GM23248 (cell line): ENCODE measurements around the gene SURF4. TPM values are rescaled to one million over a fixed set of nuclear protein-coding genes. Genes with fewer than 3 reads are reported as not detected.

Experiments
- DNase-seq: peaks from one replicate; pipeline ENCODE4 v3.0.0-alpha.2; 2015
- H2AFZ ChIP-seq: fragments of 200-600 bp; sonication (generic); 2 replicates; pipeline ENCODE4 v1.6.1; 2016; ENCODE audit warnings: antibody characterized with exemption
- H3F3A ChIP-seq: fragments of 200-600 bp; sonication (generic); 2 replicates; pipeline ENCODE4 v1.6.1; 2016; ENCODE audit warnings: mild to moderate bottlenecking, antibody characterized with exemption, mixed run types; ENCODE audit not compliant: insufficient read depth
- H3K27ac ChIP-seq: fragments of 200-600 bp; sonication (generic); 2 replicates; pipeline ENCODE4 v1.5.1; 2016; ENCODE audit warnings: mild to moderate bottlenecking
- H3K27me3 ChIP-seq: fragments of 200-600 bp; sonication (generic); replicated peaks from 2 replicates; pipeline ENCODE4 v1.6.1; 2016; ENCODE audit warnings: mild to moderate bottlenecking; ENCODE audit not compliant: insufficient read depth
- H3K36me3 ChIP-seq: fragments of 200-600 bp; sonication (generic); 2 replicates; pipeline ENCODE4 v1.6.1; 2016; ENCODE audit warnings: low read depth, mild to moderate bottlenecking
- H3K4me1 ChIP-seq: fragments of 200-600 bp; sonication (generic); 2 replicates; pipeline ENCODE4 v1.6.1; 2016; ENCODE audit warnings: mild to moderate bottlenecking; ENCODE audit not compliant: insufficient read depth
- H3K4me2 ChIP-seq: fragments of 200-600 bp; sonication (generic); one replicate; pipeline ENCODE4 v1.6.1; 2016; ENCODE audit warnings: mild to moderate bottlenecking; ENCODE audit not compliant: unreplicated experiment
- H3K4me3 ChIP-seq: fragments of 200-600 bp; sonication (generic); 2 replicates; pipeline ENCODE4 v1.5.1; 2016; ENCODE audit warnings: mild to moderate bottlenecking
- H3K79me2 ChIP-seq: fragments of 200-600 bp; sonication (generic); 2 replicates; pipeline ENCODE4 v1.6.1; 2016; ENCODE audit warnings: mild to moderate bottlenecking; ENCODE audit not compliant: insufficient read depth
- H3K9ac ChIP-seq: fragments of 200-600 bp; sonication (generic); 2 replicates; pipeline ENCODE4 v1.6.1; 2016; ENCODE audit warnings: mild to moderate bottlenecking
- H3K9me2 ChIP-seq: fragments of 200-600 bp; sonication (generic); 2 replicates; pipeline ENCODE4 v1.6.1; 2016; ENCODE audit warnings: mixed run types, mild to moderate bottlenecking, moderate library complexity; ENCODE audit not compliant: insufficient read depth
- H3K9me3 ChIP-seq: fragments of 200-600 bp; sonication (generic); one replicate; pipeline ENCODE4 v1.6.1; 2017; ENCODE audit warnings: low read depth
- H4K20me1 ChIP-seq: fragments of 200-600 bp; sonication (generic); 2 replicates; pipeline ENCODE4 v1.6.0; 2016; ENCODE audit not compliant: insufficient read depth
- EZH2 ChIP-seq: fragments of 200-600 bp; sonication (generic); IDR thresholded peaks from 2 replicates; pipeline ENCODE4 v1.6.1; 2018; ENCODE audit warnings: antibody characterized with exemption, mild to moderate bottlenecking; ENCODE audit not compliant: insufficient read depth, poor library complexity, severe bottlenecking
- EZH2phosphoT487 ChIP-seq: fragments of 200-600 bp; sonication (generic); IDR thresholded peaks from 2 replicates; pipeline ENCODE4 v1.6.1; 2018; ENCODE audit warnings: antibody characterized with exemption, moderate library complexity, mild to moderate bottlenecking, low read depth; ENCODE audit not compliant: insufficient read depth
- WGBS, 2 experiments: methylation state at CpG; one replicate each; pipeline ENCODE4 v1.1.6; 2015 to 2017; ENCODE audit warnings: low lambda C conversion rate in 2 of 2, low coverage in 1 of 2; ENCODE audit errors: missing lambda C conversion rate in 2 of 2; 5-methylcytosine and 5-hydroxymethylcytosine counted together
- in situ Hi-C: fragments of 300-500 bp; cut with MboI; formaldehyde crosslinking; loops from 2 replicates; pipeline ENCODE4 v1.15.0; 2020
- polyA plus RNA-seq: library from polyadenylated mRNA; unstranded; fragments of >200 nt; fragmentation: Nextera tagmentation; extraction: Ambion mirVana; gene quantifications from 2 replicates; pipeline ENCODE4 v1.2.1, GENCODE V29; 2016
- total RNA-seq: library from RNA; depleted of rRNA; stranded (reverse); fragments of >200 nt; shearing (Covaris generic); gene quantifications from 2 replicates; pipeline ENCODE4 v1.2.3, GENCODE V29; 2014

SURF4 gene
- total and polyA plus RNA-seq, 2 experiments from 2014 or later = 406 to 638 TPM

DNA sequence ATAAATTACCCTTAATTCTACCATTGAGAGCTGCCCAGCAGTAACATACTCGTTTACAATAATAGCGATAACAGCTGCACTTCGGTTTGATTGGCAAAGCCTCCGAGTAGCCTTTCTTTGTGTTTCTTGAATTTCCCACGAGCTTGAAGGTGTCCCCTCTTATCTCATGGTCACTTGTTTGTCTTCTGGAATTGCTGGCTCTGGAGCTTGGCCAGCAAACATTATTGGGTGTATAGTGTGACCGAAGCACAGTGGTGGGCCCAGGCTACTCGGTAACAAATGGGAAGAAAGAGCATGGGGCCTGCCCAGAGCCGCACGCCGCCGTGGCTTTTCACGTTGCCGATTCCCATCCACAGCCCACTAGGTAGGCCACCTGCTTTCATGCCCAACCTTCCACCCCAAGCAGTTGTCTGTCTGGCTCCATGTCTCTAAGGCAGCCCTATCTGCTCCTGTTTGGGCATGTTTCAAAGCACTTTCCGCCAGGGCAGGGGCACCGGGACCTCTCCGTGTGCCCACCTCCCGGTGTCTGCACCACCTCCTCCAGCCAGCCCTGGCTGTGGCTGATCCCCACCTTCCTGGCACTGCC lies 9.0 kb upstream of the SURF4 start:
- Histone ChIP-seq H2AFZ (no peak overlapping the region), H3K27me3 (no peaks in the 10 kb centered on the region), H3K9ac (no peak overlapping the region), H3K4me3 (no peak overlapping the region), H3K4me2 (no peak overlapping the region), H3K4me1 (no peaks in the 10 kb centered on the region), H4K20me1 (no peaks in the 10 kb centered on the region), H3K9me2 (0 out of 2 replicates have a peak, but pooled peaks cover 5% of the 10 kb centered on the region), H3K27ac (no peak overlapping the region), H3K9me3 (no peaks in the 10 kb centered on the region), H3K79me2 (no peaks in the 10 kb centered on the region), H3F3A (no peaks in the 10 kb centered on the region), H3K36me3 (no peaks in the 10 kb centered on the region)
- TF ChIP-seq EZH2 (no peak), EZH2phosphoT487 (no peak)
- WGBS, 2 experiments = 87% methylated on average over 17 of the region's 17 CpGs
- DNase-seq = no peak
- in situ Hi-C loops = no loop called here

DNA sequence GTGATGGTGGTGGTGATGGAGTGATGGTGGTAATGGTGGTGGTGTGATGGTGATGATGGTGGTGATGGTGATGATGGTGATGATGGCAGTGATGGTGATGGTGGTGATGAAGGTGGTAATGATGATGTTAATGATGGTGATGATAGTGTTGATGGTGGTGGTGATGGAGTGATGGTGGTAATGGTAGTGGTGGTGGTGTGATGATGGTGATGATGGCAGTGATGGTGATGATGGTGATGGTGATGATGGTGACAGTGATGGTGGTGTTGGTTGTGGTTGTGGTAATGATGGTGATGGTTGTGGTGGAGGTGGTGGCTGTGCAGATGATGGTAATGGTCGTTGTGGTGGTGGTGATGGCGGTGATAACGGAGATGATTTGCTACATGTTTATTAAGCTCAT lies 7.6 kb upstream of the SURF4 start:
- no peak overlapping the region for H3K27ac ChIP-seq
- H3K79me2 ChIP-seq = no peaks in the 10 kb centered on the region
- no peak for DNase-seq
- no peak overlapping the region for H2AFZ ChIP-seq
- H3K4me1 ChIP-seq = no peaks in the 10 kb centered on the region
- H3F3A ChIP-seq = 0 out of 2 replicates have a peak, but pooled peaks cover 4% of the 10 kb centered on the region
- no peaks in the 10 kb centered on the region for H4K20me1 ChIP-seq
- no peaks in the 10 kb centered on the region for H3K27me3 ChIP-seq
- 87 to 90% methylated on average over 3 of the region's 3 CpGs for WGBS, 2 experiments
- in situ Hi-C loops = no loop called here
- 0 out of 2 replicates have a peak, but pooled peaks cover 5% of the 10 kb centered on the region for H3K9me2 ChIP-seq
- no peak overlapping the region for H3K9ac ChIP-seq
- TF ChIP-seq EZH2phosphoT487 = no peak
- TF ChIP-seq EZH2 = no peak
- H3K4me3 ChIP-seq = no peak overlapping the region
- H3K36me3 ChIP-seq = no peaks in the 10 kb centered on the region
- no peaks in the 10 kb centered on the region for H3K9me3 ChIP-seq
- no peak overlapping the region for H3K4me2 ChIP-seq

DNA sequence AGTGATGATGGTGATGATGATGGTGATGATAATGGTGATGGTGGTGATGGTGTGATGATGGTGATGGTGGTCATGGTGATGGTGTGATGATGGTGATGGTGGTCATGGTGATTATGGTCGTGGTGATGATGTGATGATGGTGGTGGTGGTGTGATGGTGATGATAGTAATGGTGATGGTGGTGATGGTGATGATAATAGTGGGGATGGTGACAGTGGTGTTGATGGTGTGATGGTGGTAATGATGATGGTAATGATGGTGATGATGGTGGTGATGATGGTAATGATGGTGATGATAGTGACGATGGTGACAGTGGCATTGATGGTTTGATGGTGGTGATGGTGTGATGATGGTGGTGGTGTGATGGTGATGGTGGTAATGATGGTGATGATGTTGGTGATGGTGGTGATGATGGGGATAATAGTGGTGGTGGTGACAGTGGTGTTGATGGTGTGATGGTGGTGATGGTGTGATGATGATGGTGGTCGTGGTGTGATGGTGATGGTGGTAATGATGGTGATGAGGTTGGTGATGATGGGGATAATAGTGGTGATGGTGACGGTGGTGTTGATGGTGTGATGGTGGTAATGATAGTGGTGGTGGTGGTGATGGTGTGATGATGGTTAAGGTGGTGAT lies 6.8 kb upstream of the SURF4 start:
- TF ChIP-seq EZH2phosphoT487 (no peak), EZH2 (no peak)
- Histone ChIP-seq H3K79me2 (no peaks in the 10 kb centered on the region), H3K4me2 (no peak overlapping the region), H3F3A (peaks cover 12% of the 10 kb centered on the region; the same call in 1 of the 2 replicates), H3K9me3 (no peaks in the 10 kb centered on the region), H4K20me1 (no peaks in the 10 kb centered on the region), H3K9me2 (0 out of 2 replicates have a peak, but pooled peaks cover 5% of the 10 kb centered on the region), H3K4me1 (no peaks in the 10 kb centered on the region), H3K27me3 (no peaks in the 10 kb centered on the region), H3K36me3 (no peaks in the 10 kb centered on the region), H3K27ac (no peak overlapping the region), H3K9ac (no peak overlapping the region), H2AFZ (no peak overlapping the region), H3K4me3 (no peak overlapping the region)
- in situ Hi-C loops = no loop called here
- 77 to 90% methylated on average over 4 of the region's 4 CpGs for WGBS, 2 experiments
- no peak for DNase-seq

DNA sequence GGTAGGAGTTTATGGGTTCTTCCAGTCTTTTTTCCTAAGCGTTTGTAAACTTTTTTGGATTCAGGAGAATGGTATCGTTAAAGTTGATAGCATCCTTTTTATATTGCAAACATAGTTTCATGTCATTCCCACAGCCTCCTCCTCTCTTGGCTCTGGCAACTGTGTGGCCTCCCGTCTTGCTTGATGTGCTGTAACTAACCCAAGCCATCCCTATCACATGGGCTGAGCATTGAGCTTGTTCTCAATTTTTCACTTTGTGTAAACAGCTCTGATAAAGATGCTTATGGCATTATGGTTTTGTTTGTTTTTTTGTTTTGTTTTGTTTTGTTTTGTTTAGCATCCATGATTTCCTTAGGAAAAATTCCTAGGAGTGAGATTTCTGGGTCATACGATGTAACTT lies 4.9 kb upstream of the SURF4 start:
- in situ Hi-C loops = no loop called here
- Histone ChIP-seq H3K27me3 (no peaks in the 10 kb centered on the region), H3K4me3 (no peak overlapping the region), H3F3A (peaks cover 23% of the 10 kb centered on the region; the same call in 1 of the 2 replicates), H3K9me3 (no peaks in the 10 kb centered on the region), H3K36me3 (no peaks in the 10 kb centered on the region), H3K27ac (no peak overlapping the region), H3K4me2 (no peak overlapping the region), H3K9me2 (0 out of 2 replicates have a peak, but pooled peaks cover 5% of the 10 kb centered on the region), H4K20me1 (no peaks in the 10 kb centered on the region), H3K9ac (no peak overlapping the region), H3K79me2 (peaks cover under 1% of the 10 kb centered on the region), H3K4me1 (peaks cover 9% of the 10 kb centered on the region; the same call in 1 of the 2 replicates), H2AFZ (no peak overlapping the region)
- 81 to 89% methylated on average over 4 of the region's 4 CpGs for WGBS, 2 experiments
- TF ChIP-seq EZH2 (no peak), EZH2phosphoT487 (no peak)
- no peak for DNase-seq
